IMR-90 (cell line): ENCODE measurements around the gene SUPT3H. TPM values are rescaled to one million over a fixed set of nuclear protein-coding genes. Genes with fewer than 3 reads are reported as not detected.

ENCODE experiments used
- ATAC-seq: fragments of 200-7000 bp; cut with Tn5 transposase; 2 replicates; pipeline ENCODE4 v1.9.1; 2020; ENCODE audit warnings: low read depth, mild to moderate bottlenecking, moderate library complexity
- BruUV-seq: library from RNA; stranded (reverse); fragments of 400-500 nt; replicated peaks from 2 replicates; lab custom pipeline; 2021; lab: Mats Ljungman, UMichigan
- CTCF ChIA-PET: fragments of 300-600 bp; formaldehyde crosslinking; extraction: SDS; loops from one replicate; lab custom pipeline; 2021; ENCODE audit warnings: antibody characterized with exemption; lab: Yijun Ruan, JAX
- POLR2A ChIA-PET: fragments of 300-600 bp; sonication (Branson Sonifier 250); formaldehyde crosslinking; loops from one replicate; lab custom pipeline; 2022; ENCODE audit warnings: antibody characterized with exemption; ENCODE audit not compliant: unreplicated experiment; lab: Charles Lee
- DNase-seq: peaks from one replicate; pipeline ENCODE4 v3.0.0; 2013
- H2AFZ ChIP-seq: replicated peaks from 2 replicates; pipeline ENCODE3; 2013; ENCODE audit warnings: low read length, mild to moderate bottlenecking; ENCODE audit not compliant: poor library complexity
- H2AK5ac ChIP-seq: 2 replicates; pipeline ENCODE4 v1.6.1; 2013; ENCODE audit warnings: low read depth, low read length, inconsistent platforms
- H2AK9ac ChIP-seq: replicated peaks from 2 replicates; pipeline ENCODE3; 2013; ENCODE audit warnings: mild to moderate bottlenecking, low read depth, low read length, moderate library complexity; ENCODE audit not compliant: poor library complexity
- H2BK120ac ChIP-seq: 2 replicates; pipeline ENCODE4 v1.6.1; 2013; ENCODE audit warnings: low read depth, low read length, inconsistent platforms
- H2BK15ac ChIP-seq: 3 replicates; pipeline ENCODE4 v1.6.1; 2013; ENCODE audit warnings: low read depth, low read length, inconsistent platforms
- H2BK20ac ChIP-seq: 2 replicates; pipeline ENCODE4 v1.6.1; 2013; ENCODE audit warnings: low read depth, mild to moderate bottlenecking, inconsistent platforms, low read length, moderate library complexity
- H2BK5ac ChIP-seq: 2 replicates; pipeline ENCODE4 v1.6.1; 2013; ENCODE audit warnings: mild to moderate bottlenecking, low read depth, low read length, inconsistent platforms; ENCODE audit not compliant: poor library complexity, severe bottlenecking
- H3K14ac ChIP-seq: replicated peaks from 2 replicates; pipeline ENCODE4 v1.6.1; 2013; ENCODE audit warnings: low read depth, low read length, inconsistent platforms
- H3K18ac ChIP-seq: 2 replicates; pipeline ENCODE4 v1.6.1; 2013; ENCODE audit warnings: low read depth, low read length, control low read depth
- H3K23ac ChIP-seq: 2 replicates; pipeline ENCODE4 v1.6.1; 2013; ENCODE audit warnings: low read depth, low read length, inconsistent platforms
- H3K27ac ChIP-seq: 2 replicates; pipeline ENCODE4 v1.5.1; 2013; ENCODE audit warnings: mild to moderate bottlenecking, control low read depth, low read length; ENCODE audit not compliant: insufficient read depth
- H3K27me3 ChIP-seq: 2 replicates; pipeline ENCODE4 v1.6.1; 2013; ENCODE audit warnings: low read length; ENCODE audit not compliant: control insufficient read depth, insufficient read depth
- H3K36me3 ChIP-seq: 2 replicates; pipeline ENCODE4 v1.6.1; 2013; ENCODE audit warnings: low read length, mixed read lengths; ENCODE audit not compliant: control insufficient read depth, insufficient read depth
- H3K4ac ChIP-seq: 2 replicates; pipeline ENCODE4 v1.6.1; 2013; ENCODE audit warnings: low read depth, low read length, inconsistent platforms
- H3K4me1 ChIP-seq: 2 replicates; pipeline ENCODE4 v1.6.1; 2013; ENCODE audit warnings: low read length, mixed read lengths; ENCODE audit not compliant: control insufficient read depth, insufficient read depth
- H3K4me2 ChIP-seq: 2 replicates; pipeline ENCODE4 v1.6.1; 2013; ENCODE audit warnings: low read depth, mild to moderate bottlenecking, control low read depth, low read length, moderate library complexity
- H3K4me3 ChIP-seq: 2 replicates; pipeline ENCODE4 v1.5.1; 2013; ENCODE audit warnings: low read depth, mild to moderate bottlenecking, control low read depth, low read length, moderate library complexity; ENCODE audit not compliant: insufficient read depth
- H3K56ac ChIP-seq: 2 replicates; pipeline ENCODE4 v1.6.1; 2013; ENCODE audit warnings: low read length, inconsistent platforms; ENCODE audit not compliant: insufficient read depth; ENCODE audit errors: extremely low read depth
- H3K79me1 ChIP-seq, 2 experiments: 2 replicates each; pipeline ENCODE4 v1.6.1; 2013; ENCODE audit warnings: low read length in 2 of 2, inconsistent platforms in 1 of 2, low read depth in 1 of 2
- H3K9ac ChIP-seq: 2 replicates; pipeline ENCODE4 v1.6.1; 2013; ENCODE audit warnings: low read depth, low read length, control low read depth
- H3K9me1 ChIP-seq: 2 replicates; pipeline ENCODE4 v1.6.1; 2013; ENCODE audit warnings: low read length, inconsistent platforms; ENCODE audit not compliant: insufficient read depth
- H3K9me3 ChIP-seq: 2 replicates; pipeline ENCODE4 v1.6.1; 2013; ENCODE audit warnings: low read length; ENCODE audit not compliant: control insufficient read depth, insufficient read depth
- H4K20me1 ChIP-seq: 2 replicates; pipeline ENCODE4 v1.6.1; 2013; ENCODE audit warnings: low read length, inconsistent platforms; ENCODE audit not compliant: insufficient read depth
- H4K5ac ChIP-seq: 2 replicates; pipeline ENCODE4 v1.6.1; 2013; ENCODE audit warnings: mild to moderate bottlenecking, low read depth, low read length, control low read depth
- H4K8ac ChIP-seq, 2 experiments: 2 replicates each; pipeline ENCODE4 v1.6.1; 2013; ENCODE audit warnings: low read depth in 2 of 2, low read length in 2 of 2, control low read depth in 1 of 2, inconsistent platforms in 1 of 2
- H4K91ac ChIP-seq: 2 replicates; pipeline ENCODE4 v1.6.1; 2013; ENCODE audit warnings: low read depth, low read length, inconsistent platforms; ENCODE audit not compliant: insufficient read depth
- BHLHE40 ChIP-seq: fragments of 150-350 bp; IDR thresholded peaks from 2 replicates; pipeline ENCODE4 v1.6.1; 2016; ENCODE audit warnings: mild to moderate bottlenecking, low read depth, low read length
- CEBPB ChIP-seq: IDR thresholded peaks from 2 replicates; pipeline ENCODE4 v1.6.1; 2012; ENCODE audit warnings: low read depth, low read length, improper control_type of control experiment
- CHD1 ChIP-seq: IDR thresholded peaks from 2 replicates; pipeline ENCODE4 v1.6.1; 2012; ENCODE audit warnings: low read depth, low read length, improper control_type of control experiment
- CTCF ChIP-seq: conservative IDR thresholded peaks from 2 replicates; pipeline ENCODE4 v1.5.1; 2012; ENCODE audit warnings: mild to moderate bottlenecking, low read depth, low read length, improper control_type of control experiment
- NFE2L2 ChIP-seq: fragments of 150-350 bp; IDR thresholded peaks from 2 replicates; pipeline ENCODE4 v1.6.1; 2016; ENCODE audit warnings: low read depth, mild to moderate bottlenecking, low read length
- POLR2A ChIP-seq: IDR thresholded peaks from 2 replicates; pipeline ENCODE4 v1.6.1; 2012; ENCODE audit warnings: mild to moderate bottlenecking, low read depth, low read length
- WGBS, 2 experiments: methylation state at CpG; one replicate each; pipeline versions ENCODE4 v1.1.5 to v1.1.7; 2013; ENCODE audit warnings: missing lambda C conversion rate in 2 of 2; ENCODE audit not compliant: insufficient read length in 1 of 2; ENCODE audit errors: extremely low coverage in 2 of 2; 5-methylcytosine and 5-hydroxymethylcytosine counted together
- dilution Hi-C: fragments of 300-500 bp; cut with HindIII; formaldehyde crosslinking; loops from one replicate; pipeline ENCODE4 v1.14.3; 2018; ENCODE audit warnings: low sequenced_read_pairs; ENCODE audit not compliant: unreplicated experiment
- in situ Hi-C: fragments of 300-500 bp; cut with MboI; formaldehyde crosslinking; loops from 3 replicates; pipeline ENCODE4 v1.14.3; 2019; ENCODE audit warnings: low sequenced_read_pairs, inconsistent platforms, mixed read lengths
- intact Hi-C: fragments of 100-400 bp; cut with micrococcal nuclease; formaldehyde crosslinking; loops from 2 replicates; pipeline ENCODE4 v1.10.0; 2022
- polyA plus RNA-seq, 3 experiments: library from polyadenylated mRNA; depleted of rRNA; stranded (reverse); fragments of >200 nt; gene quantifications; 2 replicates each; pipeline ENCODE4 v1.2.3, GENCODE V29; 2012; ENCODE audit warnings: low replicate concordance in 1 of 3
- total RNA-seq: library from RNA; depleted of rRNA; stranded (reverse); fragments of >200 nt; gene quantifications from 2 replicates; pipeline ENCODE4 v1.2.3, GENCODE V29; 2012

SUPT3H gene
- total and polyA plus RNA-seq, 2 of the 4 experiments (the other 2 are of a cell fraction) = 4.5 to 5.0 TPM

- peak overlapping the region; percentile 22; the same call in 1 of the 2 replicates for H3K4me2 ChIP-seq
- no peak overlapping the region for H3K4ac ChIP-seq
- no peaks in the 10 kb centered on the region for H4K20me1 ChIP-seq
- H2AFZ ChIP-seq = no peak overlapping the region
- BruUV-seq = no TSS peak
- no peak overlapping the region for H2AK9ac ChIP-seq
- no peak overlapping the region for H3K56ac ChIP-seq
- H2AK5ac ChIP-seq = no peak overlapping the region
- H3K36me3 ChIP-seq = no peaks in the 10 kb centered on the region
- H3K14ac ChIP-seq = no peak overlapping the region
- DNase-seq (peak; percentile 5), ATAC-seq (0 out of 2 replicates have a peak, but pooled peaks have one; percentile 11)
- H3K4me1 ChIP-seq = no peaks in the 10 kb centered on the region
- no peaks in the 10 kb centered on the region for H3K9me3 ChIP-seq
- no peak overlapping the region for H2BK15ac ChIP-seq
- no peak overlapping the region for H2BK20ac ChIP-seq
- H3K9me1 ChIP-seq = no peaks in the 10 kb centered on the region
- no peak overlapping the region for H4K5ac ChIP-seq
- no peak overlapping the region for H3K9ac ChIP-seq
- intact Hi-C loops = no loop called here
- CTCF ChIA-PET = no interaction called here
- no peak overlapping the region for H2BK5ac ChIP-seq
- no CpG with 5 or more reads among the region's 1 CpG for WGBS, 2 experiments
- no peaks in the 10 kb centered on the region for H3K79me1 ChIP-seq
- in situ Hi-C loops = no loop called here
- H2BK120ac ChIP-seq = no peak overlapping the region
- H3K18ac ChIP-seq = no peak overlapping the region
- H3K4me3 ChIP-seq = no peak overlapping the region
- H3K27me3 ChIP-seq = no peaks in the 10 kb centered on the region
- no peak overlapping the region for H4K91ac ChIP-seq
- no peak overlapping the region for H3K27ac ChIP-seq
- H3K23ac ChIP-seq = no peak overlapping the region
- dilution Hi-C loops = no loop called here
- TF ChIP-seq BHLHE40 (no peak), CEBPB (no peak), NFE2L2 (no peak), POLR2A (no peak), CTCF (no peak), CHD1 (no peak)
- POLR2A ChIA-PET = no interaction called here
- no peak overlapping the region for H4K8ac ChIP-seq
Measured at GRCh38 chr6:44925100-44925739, 452.5 kb downstream of the SUPT3H start.
